ENCODE measurements around the gene MOGAT3. TPM values are rescaled to one million over a fixed set of nuclear protein-coding genes. Genes with fewer than 3 reads are reported as not detected.

The MOGAT3 gene
- total and polyA plus RNA-seq, 9 of the 15 experiments (the other 6 are each of a cell fraction or from before 2014, with no cell fraction given): 0.07 to 0.17 (median 0.13) TPM; not detected in 6

DNA sequence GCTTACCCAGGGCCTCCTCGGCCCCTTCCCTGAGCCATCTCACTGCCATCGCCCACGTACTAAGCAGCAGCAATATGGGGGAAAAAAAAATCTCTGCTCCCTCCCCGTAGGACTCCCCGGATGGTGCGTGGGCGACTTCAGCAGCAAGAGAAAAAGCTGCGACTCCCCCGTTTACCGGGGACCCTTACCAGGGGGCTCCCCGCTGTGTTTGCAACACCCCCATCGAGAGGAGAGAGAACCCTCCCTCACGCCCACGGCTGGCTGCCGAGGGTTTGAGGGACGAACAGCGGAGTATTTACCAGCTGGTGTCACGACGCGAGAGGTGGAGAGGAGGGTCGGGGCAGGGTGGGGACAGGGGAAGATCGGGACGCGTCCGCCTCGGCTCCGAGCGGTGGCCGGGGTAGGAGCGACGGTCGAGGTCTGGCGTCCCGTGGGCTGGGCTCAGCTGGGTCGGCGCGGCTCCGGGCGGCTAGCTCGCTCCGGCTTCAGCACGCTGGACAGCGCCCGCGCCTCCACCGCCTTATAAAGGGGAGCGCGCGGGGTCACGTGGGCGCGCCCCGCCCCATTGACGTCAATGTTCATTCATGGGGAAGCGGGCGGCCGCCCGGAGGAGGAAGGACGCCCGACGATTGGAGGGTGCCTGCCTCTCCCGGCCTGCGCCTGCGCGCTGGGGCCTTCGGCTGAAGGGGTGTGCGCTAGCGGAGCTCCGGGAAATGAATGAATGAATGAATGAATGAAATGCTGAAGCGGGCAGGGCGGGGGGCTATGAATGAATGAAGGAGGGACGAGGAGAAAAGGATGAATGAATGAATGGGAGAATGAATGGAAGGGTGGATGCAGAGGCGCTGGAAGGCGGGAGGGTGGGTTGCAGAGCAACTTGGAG, 35.5 kb downstream of the MOGAT3 start, which contains the start of gene VGF (continued):
- peak; percentile 100 for TF ChIP-seq ARID4B (CRISPR knock-in tag; IDR thresholded peaks at IDR 0.05)
- no peak for TF ChIP-seq U2AF2 (optimal IDR thresholded peaks at IDR 0.05; ENCODE audit: low read depth, low read length)
- TF ChIP-seq NR3C1 (CRISPR knock-in tag; IDR thresholded peaks at IDR 0.05): peak; percentile 97
- no peak for TF ChIP-seq POLR3A (IDR thresholded peaks at IDR 0.05; ENCODE audit: borderline replicate concordance, extremely low read depth, insufficient read depth, insufficient read length)
- TF ChIP-seq SRSF1 (IDR thresholded peaks at IDR 0.05; ENCODE audit: low read depth, low read length): no peak
- peak; percentile 94 for TF ChIP-seq ZNF224 (CRISPR knock-in tag; IDR thresholded peaks at IDR 0.05)
- no peak for TF ChIP-seq ADNP (tag; IDR thresholded peaks at IDR 0.05)
- peak; percentile 13; the same call in 1 of the 2 replicates for TF ChIP-seq KLF16 (IDR thresholded peaks at IDR 0.05)
- no peak for TF ChIP-seq KAT8 (IDR thresholded peaks at IDR 0.05; ENCODE audit: low read depth)
- 0 out of 2 replicates have a peak, but pooled peaks have one; percentile 5 for TF ChIP-seq ZBTB26 (CRISPR knock-in tag; IDR thresholded peaks at IDR 0.05)
- TF ChIP-seq MCM5 (IDR thresholded peaks at IDR 0.05; ENCODE audit: low read depth): no peak
- peak; percentile 75 for TF ChIP-seq NCOA6 (IDR thresholded peaks at IDR 0.05)
- TF ChIP-seq, protein P1, sequence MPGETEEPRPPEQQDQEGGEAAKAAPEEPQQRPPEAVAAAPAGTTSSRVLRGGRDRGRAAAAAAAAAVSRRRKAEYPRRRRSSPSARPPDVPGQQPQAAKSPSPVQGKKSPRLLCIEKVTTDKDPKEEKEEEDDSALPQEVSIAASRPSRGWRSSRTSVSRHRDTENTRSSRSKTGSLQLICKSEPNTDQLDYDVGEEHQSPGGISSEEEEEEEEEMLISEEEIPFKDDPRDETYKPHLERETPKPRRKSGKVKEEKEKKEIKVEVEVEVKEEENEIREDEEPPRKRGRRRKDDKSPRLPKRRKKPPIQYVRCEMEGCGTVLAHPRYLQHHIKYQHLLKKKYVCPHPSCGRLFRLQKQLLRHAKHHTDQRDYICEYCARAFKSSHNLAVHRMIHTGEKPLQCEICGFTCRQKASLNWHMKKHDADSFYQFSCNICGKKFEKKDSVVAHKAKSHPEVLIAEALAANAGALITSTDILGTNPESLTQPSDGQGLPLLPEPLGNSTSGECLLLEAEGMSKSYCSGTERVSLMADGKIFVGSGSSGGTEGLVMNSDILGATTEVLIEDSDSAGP (CRISPR knock-in tag; IDR thresholded peaks at IDR 0.05): no peak
- peak; percentile 88; the same call in 1 of the 2 replicates for TF ChIP-seq DMBX1 (CRISPR knock-in tag; IDR thresholded peaks at IDR 0.05; ENCODE audit: borderline replicate concordance)
- TF ChIP-seq, protein P2, sequence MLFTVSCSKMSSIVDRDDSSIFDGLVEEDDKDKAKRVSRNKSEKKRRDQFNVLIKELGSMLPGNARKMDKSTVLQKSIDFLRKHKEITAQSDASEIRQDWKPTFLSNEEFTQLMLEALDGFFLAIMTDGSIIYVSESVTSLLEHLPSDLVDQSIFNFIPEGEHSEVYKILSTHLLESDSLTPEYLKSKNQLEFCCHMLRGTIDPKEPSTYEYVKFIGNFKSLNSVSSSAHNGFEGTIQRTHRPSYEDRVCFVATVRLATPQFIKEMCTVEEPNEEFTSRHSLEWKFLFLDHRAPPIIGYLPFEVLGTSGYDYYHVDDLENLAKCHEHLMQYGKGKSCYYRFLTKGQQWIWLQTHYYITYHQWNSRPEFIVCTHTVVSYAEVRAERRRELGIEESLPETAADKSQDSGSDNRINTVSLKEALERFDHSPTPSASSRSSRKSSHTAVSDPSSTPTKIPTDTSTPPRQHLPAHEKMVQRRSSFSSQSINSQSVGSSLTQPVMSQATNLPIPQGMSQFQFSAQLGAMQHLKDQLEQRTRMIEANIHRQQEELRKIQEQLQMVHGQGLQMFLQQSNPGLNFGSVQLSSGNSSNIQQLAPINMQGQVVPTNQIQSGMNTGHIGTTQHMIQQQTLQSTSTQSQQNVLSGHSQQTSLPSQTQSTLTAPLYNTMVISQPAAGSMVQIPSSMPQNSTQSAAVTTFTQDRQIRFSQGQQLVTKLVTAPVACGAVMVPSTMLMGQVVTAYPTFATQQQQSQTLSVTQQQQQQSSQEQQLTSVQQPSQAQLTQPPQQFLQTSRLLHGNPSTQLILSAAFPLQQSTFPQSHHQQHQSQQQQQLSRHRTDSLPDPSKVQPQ (CRISPR knock-in tag; IDR thresholded peaks at IDR 0.05; ENCODE audit: borderline replicate concordance): no peak
- TF ChIP-seq CCAR2 (IDR thresholded peaks at IDR 0.05; ENCODE audit: low read depth, low read length): no peak

All from K562 (cell line).